ENCODE results near the gene PTPRM. TPM values are rescaled to one million over a fixed set of nuclear protein-coding genes. Genes with fewer than 3 reads are reported as not detected.

The PTPRM gene
- total RNA-seq, 1 donor from 2014 or later: 1.00 TPM

- POLR2A ChIA-PET: no interaction called here
Observed at GRCh38 chr18:7921938-7922587, 354.9 kb downstream of the PTPRM start.

GRCh38 chr18:7923105-7923504, 356.0 kb downstream of the PTPRM start:
- TF ChIP-seq CTCF (IDR thresholded peaks at IDR 0.05): no peak
- no peak overlapping the region for H3K27ac Mint-ChIP-seq
- no peak for ATAC-seq (ENCODE audit: low read depth)
- H3K36me3 Mint-ChIP-seq (ENCODE audit: low read depth): no peaks in the 10 kb centered on the region
- intact Hi-C loops (cut with micrococcal nuclease): no loop called here
- ChIA-PET POLR2A (no interaction called here), CTCF (no interaction called here)
- DNase-seq: no peak
- no peaks in the 10 kb centered on the region for H3K27me3 Mint-ChIP-seq
- no peak overlapping the region for H3K4me3 Mint-ChIP-seq
- no peaks in the 10 kb centered on the region for H3K9me3 Mint-ChIP-seq
- H3K4me1 Mint-ChIP-seq: no peaks in the 10 kb centered on the region

More at GRCh38 chr18:7921938-7922587, 354.9 kb downstream of the PTPRM start:
- H3K9me3 Mint-ChIP-seq: no peaks in the 10 kb centered on the region
- DNase-seq (no peak), ATAC-seq (ENCODE audit: low read depth) (no peak)
- no peak overlapping the region for H3K4me3 Mint-ChIP-seq
- H3K27ac Mint-ChIP-seq: no peak overlapping the region
- H3K36me3 Mint-ChIP-seq (ENCODE audit: low read depth): no peaks in the 10 kb centered on the region
- TF ChIP-seq CTCF (IDR thresholded peaks at IDR 0.05): no peak
- CTCF ChIA-PET: no interaction called here
- no peaks in the 10 kb centered on the region for H3K4me1 Mint-ChIP-seq
- intact Hi-C loops (cut with micrococcal nuclease): no loop called here
- H3K27me3 Mint-ChIP-seq: no peaks in the 10 kb centered on the region

- Mint-ChIP-seq H3K27me3 (no peaks in the 10 kb centered on the region), H3K4me1 (no peaks in the 10 kb centered on the region), H3K36me3 (ENCODE audit: low read depth) (no peaks in the 10 kb centered on the region), H3K27ac (no peak overlapping the region), H3K4me3 (no peak overlapping the region), H3K9me3 (no peaks in the 10 kb centered on the region)
- ChIA-PET POLR2A (no interaction called here), CTCF (no interaction called here)
- DNase-seq (no peak), ATAC-seq (ENCODE audit: low read depth) (no peak)
- intact Hi-C loops (cut with micrococcal nuclease): no loop called here
- no peak for TF ChIP-seq CTCF (IDR thresholded peaks at IDR 0.05)
Observed at GRCh38 chr18:7924616-7925015, 357.5 kb downstream of the PTPRM start.

- no peaks in the 10 kb centered on the region for H3K4me1 Mint-ChIP-seq
- no peak for TF ChIP-seq CTCF (IDR thresholded peaks at IDR 0.05)
- ATAC-seq (ENCODE audit: low read depth) (no peak), DNase-seq (no peak)
- H3K36me3 Mint-ChIP-seq (ENCODE audit: low read depth): no peaks in the 10 kb centered on the region
- POLR2A ChIA-PET: no interaction called here
- CTCF ChIA-PET: no interaction called here
- H3K27me3 Mint-ChIP-seq: no peaks in the 10 kb centered on the region
- no peaks in the 10 kb centered on the region for H3K9me3 Mint-ChIP-seq
- H3K4me3 Mint-ChIP-seq: no peak overlapping the region
- intact Hi-C loops (cut with micrococcal nuclease): no loop called here
- no peak overlapping the region for H3K27ac Mint-ChIP-seq
Observed at GRCh38 chr18:7926526-7926925, 359.4 kb downstream of the PTPRM start.

- Mint-ChIP-seq H3K27me3 (no peaks in the 10 kb centered on the region), H3K27ac (no peak overlapping the region), H3K4me1 (no peaks in the 10 kb centered on the region), H3K4me3 (no peak overlapping the region), H3K36me3 (ENCODE audit: low read depth) (no peaks in the 10 kb centered on the region), H3K9me3 (no peaks in the 10 kb centered on the region)
- CTCF ChIA-PET: no interaction called here
- POLR2A ChIA-PET: no interaction called here
- TF ChIP-seq CTCF (IDR thresholded peaks at IDR 0.05): no peak
- intact Hi-C loops (cut with micrococcal nuclease): no loop called here
- no peak for DNase-seq
- no peak for ATAC-seq (ENCODE audit: low read depth)
Observed at GRCh38 chr18:7927119-7927518, 360.0 kb downstream of the PTPRM start.

Measured in activated B cell treated with CpG ODN at 0.5 μM for 24 hours (primary cell).